IMR-90 (cell line): ENCODE results near the gene OR13C5. TPM values are rescaled to one million over a fixed set of nuclear protein-coding genes. Genes with fewer than 3 reads are reported as not detected.

ENCODE experiments used
- ATAC-seq: fragments of 200-7000 bp; cut with Tn5 transposase; 2 replicates; pipeline ENCODE4 v1.9.1; 2020; ENCODE audit warnings: low read depth, mild to moderate bottlenecking, moderate library complexity
- BruUV-seq: library from RNA; stranded (reverse); fragments of 400-500 nt; replicated peaks from 2 replicates; lab custom pipeline; 2021; lab: Mats Ljungman, UMichigan
- CTCF ChIA-PET: fragments of 300-600 bp; formaldehyde crosslinking; extraction: SDS; loops from one replicate; lab custom pipeline; 2021; ENCODE audit warnings: antibody characterized with exemption; lab: Yijun Ruan, JAX
- POLR2A ChIA-PET: fragments of 300-600 bp; sonication (Branson Sonifier 250); formaldehyde crosslinking; loops from one replicate; lab custom pipeline; 2022; ENCODE audit warnings: antibody characterized with exemption; ENCODE audit not compliant: unreplicated experiment; lab: Charles Lee
- DNase-seq: peaks from one replicate; pipeline ENCODE4 v3.0.0; 2013
- H2AFZ ChIP-seq: replicated peaks from 2 replicates; pipeline ENCODE3; 2013; ENCODE audit warnings: low read length, mild to moderate bottlenecking; ENCODE audit not compliant: poor library complexity
- H2AK5ac ChIP-seq: 2 replicates; pipeline ENCODE4 v1.6.1; 2013; ENCODE audit warnings: low read depth, low read length, inconsistent platforms
- H2AK9ac ChIP-seq: replicated peaks from 2 replicates; pipeline ENCODE3; 2013; ENCODE audit warnings: mild to moderate bottlenecking, low read depth, low read length, moderate library complexity; ENCODE audit not compliant: poor library complexity
- H2BK120ac ChIP-seq: 2 replicates; pipeline ENCODE4 v1.6.1; 2013; ENCODE audit warnings: low read depth, low read length, inconsistent platforms
- H2BK15ac ChIP-seq: 3 replicates; pipeline ENCODE4 v1.6.1; 2013; ENCODE audit warnings: low read depth, low read length, inconsistent platforms
- H2BK20ac ChIP-seq: 2 replicates; pipeline ENCODE4 v1.6.1; 2013; ENCODE audit warnings: low read depth, mild to moderate bottlenecking, inconsistent platforms, low read length, moderate library complexity
- H2BK5ac ChIP-seq: 2 replicates; pipeline ENCODE4 v1.6.1; 2013; ENCODE audit warnings: mild to moderate bottlenecking, low read depth, low read length, inconsistent platforms; ENCODE audit not compliant: poor library complexity, severe bottlenecking
- H3K14ac ChIP-seq: replicated peaks from 2 replicates; pipeline ENCODE4 v1.6.1; 2013; ENCODE audit warnings: low read depth, low read length, inconsistent platforms
- H3K18ac ChIP-seq: 2 replicates; pipeline ENCODE4 v1.6.1; 2013; ENCODE audit warnings: low read depth, low read length, control low read depth
- H3K23ac ChIP-seq: 2 replicates; pipeline ENCODE4 v1.6.1; 2013; ENCODE audit warnings: low read depth, low read length, inconsistent platforms
- H3K27ac ChIP-seq: 2 replicates; pipeline ENCODE4 v1.5.1; 2013; ENCODE audit warnings: mild to moderate bottlenecking, control low read depth, low read length; ENCODE audit not compliant: insufficient read depth
- H3K27me3 ChIP-seq: 2 replicates; pipeline ENCODE4 v1.6.1; 2013; ENCODE audit warnings: low read length; ENCODE audit not compliant: control insufficient read depth, insufficient read depth
- H3K36me3 ChIP-seq: 2 replicates; pipeline ENCODE4 v1.6.1; 2013; ENCODE audit warnings: low read length, mixed read lengths; ENCODE audit not compliant: control insufficient read depth, insufficient read depth
- H3K4ac ChIP-seq: 2 replicates; pipeline ENCODE4 v1.6.1; 2013; ENCODE audit warnings: low read depth, low read length, inconsistent platforms
- H3K4me1 ChIP-seq: 2 replicates; pipeline ENCODE4 v1.6.1; 2013; ENCODE audit warnings: low read length, mixed read lengths; ENCODE audit not compliant: control insufficient read depth, insufficient read depth
- H3K4me2 ChIP-seq: 2 replicates; pipeline ENCODE4 v1.6.1; 2013; ENCODE audit warnings: low read depth, mild to moderate bottlenecking, control low read depth, low read length, moderate library complexity
- H3K4me3 ChIP-seq: 2 replicates; pipeline ENCODE4 v1.5.1; 2013; ENCODE audit warnings: low read depth, mild to moderate bottlenecking, control low read depth, low read length, moderate library complexity; ENCODE audit not compliant: insufficient read depth
- H3K56ac ChIP-seq: 2 replicates; pipeline ENCODE4 v1.6.1; 2013; ENCODE audit warnings: low read length, inconsistent platforms; ENCODE audit not compliant: insufficient read depth; ENCODE audit errors: extremely low read depth
- H3K79me1 ChIP-seq, 2 experiments: 2 replicates each; pipeline ENCODE4 v1.6.1; 2013; ENCODE audit warnings: low read length in 2 of 2, inconsistent platforms in 1 of 2, low read depth in 1 of 2
- H3K9ac ChIP-seq: 2 replicates; pipeline ENCODE4 v1.6.1; 2013; ENCODE audit warnings: low read depth, low read length, control low read depth
- H3K9me1 ChIP-seq: 2 replicates; pipeline ENCODE4 v1.6.1; 2013; ENCODE audit warnings: low read length, inconsistent platforms; ENCODE audit not compliant: insufficient read depth
- H3K9me3 ChIP-seq: 2 replicates; pipeline ENCODE4 v1.6.1; 2013; ENCODE audit warnings: low read length; ENCODE audit not compliant: control insufficient read depth, insufficient read depth
- H4K20me1 ChIP-seq: 2 replicates; pipeline ENCODE4 v1.6.1; 2013; ENCODE audit warnings: low read length, inconsistent platforms; ENCODE audit not compliant: insufficient read depth
- H4K5ac ChIP-seq: 2 replicates; pipeline ENCODE4 v1.6.1; 2013; ENCODE audit warnings: mild to moderate bottlenecking, low read depth, low read length, control low read depth
- H4K8ac ChIP-seq, 2 experiments: 2 replicates each; pipeline ENCODE4 v1.6.1; 2013; ENCODE audit warnings: low read depth in 2 of 2, low read length in 2 of 2, control low read depth in 1 of 2, inconsistent platforms in 1 of 2
- H4K91ac ChIP-seq: 2 replicates; pipeline ENCODE4 v1.6.1; 2013; ENCODE audit warnings: low read depth, low read length, inconsistent platforms; ENCODE audit not compliant: insufficient read depth
- CEBPB ChIP-seq: IDR thresholded peaks from 2 replicates; pipeline ENCODE4 v1.6.1; 2012; ENCODE audit warnings: low read depth, low read length, improper control_type of control experiment
- MAZ ChIP-seq: IDR thresholded peaks from 2 replicates; pipeline ENCODE4 v1.6.1; 2012; ENCODE audit warnings: low read depth, mild to moderate bottlenecking, low read length, improper control_type of control experiment, moderate library complexity, borderline replicate concordance
- POLR2A ChIP-seq: IDR thresholded peaks from 2 replicates; pipeline ENCODE4 v1.6.1; 2012; ENCODE audit warnings: mild to moderate bottlenecking, low read depth, low read length
- SMC3 ChIP-seq: fragments of 150-350 bp; IDR thresholded peaks from 2 replicates; pipeline ENCODE4 v1.6.1; 2016; ENCODE audit warnings: low read depth, mild to moderate bottlenecking, antibody characterized with exemption, low read length, moderate library complexity
- WGBS, 2 experiments: methylation state at CpG; one replicate each; pipeline versions ENCODE4 v1.1.5 to v1.1.7; 2013; ENCODE audit warnings: missing lambda C conversion rate in 2 of 2; ENCODE audit not compliant: insufficient read length in 1 of 2; ENCODE audit errors: extremely low coverage in 2 of 2; 5-methylcytosine and 5-hydroxymethylcytosine counted together
- dilution Hi-C: fragments of 300-500 bp; cut with HindIII; formaldehyde crosslinking; loops from one replicate; pipeline ENCODE4 v1.14.3; 2018; ENCODE audit warnings: low sequenced_read_pairs; ENCODE audit not compliant: unreplicated experiment
- in situ Hi-C: fragments of 300-500 bp; cut with MboI; formaldehyde crosslinking; loops from 3 replicates; pipeline ENCODE4 v1.14.3; 2019; ENCODE audit warnings: low sequenced_read_pairs, inconsistent platforms, mixed read lengths
- intact Hi-C: fragments of 100-400 bp; cut with micrococcal nuclease; formaldehyde crosslinking; loops from 2 replicates; pipeline ENCODE4 v1.10.0; 2022
- polyA plus RNA-seq, 3 experiments: library from polyadenylated mRNA; depleted of rRNA; stranded (reverse); fragments of >200 nt; gene quantifications; 2 replicates each; pipeline ENCODE4 v1.2.3, GENCODE V29; 2012; ENCODE audit warnings: low replicate concordance in 1 of 3
- total RNA-seq: library from RNA; depleted of rRNA; stranded (reverse); fragments of >200 nt; gene quantifications from 2 replicates; pipeline ENCODE4 v1.2.3, GENCODE V29; 2012

Gene OR13C5
- total and polyA plus RNA-seq, 2 of the 4 experiments (the other 2 are of a cell fraction) = not detected

DNA sequence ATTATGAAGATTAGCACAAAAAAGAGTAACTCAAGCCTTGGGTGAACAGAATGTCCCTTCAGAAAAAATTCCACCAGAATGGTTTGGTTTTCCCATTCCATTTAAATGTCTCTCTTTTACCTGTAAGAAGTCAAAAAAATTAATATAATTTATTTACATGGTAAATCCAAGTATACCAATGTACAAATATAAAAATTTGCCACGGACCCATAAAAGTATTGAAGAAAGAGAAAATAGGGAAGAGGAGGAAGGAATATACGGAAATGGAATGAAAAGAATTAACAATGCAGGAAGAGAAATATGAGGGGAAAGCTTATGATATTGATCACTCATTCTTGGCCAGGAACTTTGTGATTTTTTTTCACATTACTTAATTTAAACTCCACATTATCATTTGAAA lies 18.9 kb upstream of the OR13C5 start, which contains the start of gene OR13C9:
TSS of gene OR13C9 (minus strand) at position 101 of the 400 bp plus-strand sequence. CDS start at position 101, 0 bp downstream.
- no peak within 1 kb of the TSS for H3K23ac ChIP-seq
- H3K4me2 ChIP-seq = no peak within 1 kb of the TSS

More for the DNA sequence above, 18.9 kb upstream of the OR13C5 start, which contains the start of gene OR13C9:
- Histone ChIP-seq H3K9me3 (no peaks in the 10 kb centered on the region), H2BK120ac (no peak within 1 kb of the TSS), H3K36me3 (no peaks in the 10 kb centered on the region), H2BK20ac (no peak within 1 kb of the TSS), H2AK5ac (no peak within 1 kb of the TSS), H2BK15ac (no peak within 1 kb of the TSS), H3K27ac (no peak within 1 kb of the TSS), H2AFZ (no peak within 1 kb of the TSS), H3K4me3 (no peak within 1 kb of the TSS), H4K5ac (no peak within 1 kb of the TSS), H3K9me1 (no peaks in the 10 kb centered on the region), H2AK9ac (no peak within 1 kb of the TSS), H3K27me3 (no peaks in the 10 kb centered on the region), H4K91ac (no peak within 1 kb of the TSS), H3K79me1 (no peaks in the 10 kb centered on the region), H3K4ac (no peak within 1 kb of the TSS), H4K20me1 (no peaks in the 10 kb centered on the region), H3K4me1 (no peaks in the 10 kb centered on the region), H3K14ac (no peak within 1 kb of the TSS), H3K9ac (no peak within 1 kb of the TSS), H2BK5ac (no peak within 1 kb of the TSS), H3K18ac (no peak within 1 kb of the TSS), H4K8ac (no peak within 1 kb of the TSS), H3K56ac (no peak within 1 kb of the TSS)
- CTCF ChIA-PET = no interaction called here
- in situ Hi-C loops = no loop called here
- WGBS, 2 experiments = 100% methylated on average over 1 of the region's 2 CpGs; no CpG with 5 or more reads in 1 of the 2 experiments
- TF ChIP-seq CEBPB (no peak), POLR2A (no peak), MAZ (no peak), SMC3 (no peak)
- dilution Hi-C loops = no loop called here
- POLR2A ChIA-PET = no interaction called here
- no TSS peak for BruUV-seq
- DNase-seq = no peak
- no peak for ATAC-seq
- intact Hi-C loops = no loop called here
